HG02759 (cell line): ENCODE measurements around the gene RAB7B.

Experiments used
- ATAC-seq: cut with Tn5 transposase; IDR thresholded peaks from one replicate; pipeline ENCODE4 v1.9.1; 2021; ENCODE audit warnings: mild to moderate bottlenecking, moderate library complexity; ENCODE audit not compliant: unreplicated experiment

RAB7B gene

DNA sequence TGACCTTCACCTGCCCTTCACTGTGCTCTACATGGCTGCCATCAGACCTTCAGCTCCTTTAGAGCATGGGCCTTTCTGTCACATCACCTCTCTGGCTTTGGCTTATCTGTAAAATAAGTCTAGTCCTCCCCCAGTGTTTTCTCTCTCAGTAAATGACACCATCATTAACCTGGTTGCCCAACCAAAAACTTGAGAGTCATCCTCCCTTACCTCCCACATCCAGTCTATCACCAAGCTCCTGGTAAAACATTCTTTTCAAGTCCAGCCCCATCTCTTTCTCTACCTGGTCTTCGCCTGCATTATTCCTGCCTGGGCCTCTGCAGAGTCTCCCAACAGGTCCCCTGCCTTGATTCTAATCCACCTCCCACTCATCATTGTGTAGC, 73.0 kb downstream of the RAB7B start:
- ATAC-seq = no peak

DNA sequence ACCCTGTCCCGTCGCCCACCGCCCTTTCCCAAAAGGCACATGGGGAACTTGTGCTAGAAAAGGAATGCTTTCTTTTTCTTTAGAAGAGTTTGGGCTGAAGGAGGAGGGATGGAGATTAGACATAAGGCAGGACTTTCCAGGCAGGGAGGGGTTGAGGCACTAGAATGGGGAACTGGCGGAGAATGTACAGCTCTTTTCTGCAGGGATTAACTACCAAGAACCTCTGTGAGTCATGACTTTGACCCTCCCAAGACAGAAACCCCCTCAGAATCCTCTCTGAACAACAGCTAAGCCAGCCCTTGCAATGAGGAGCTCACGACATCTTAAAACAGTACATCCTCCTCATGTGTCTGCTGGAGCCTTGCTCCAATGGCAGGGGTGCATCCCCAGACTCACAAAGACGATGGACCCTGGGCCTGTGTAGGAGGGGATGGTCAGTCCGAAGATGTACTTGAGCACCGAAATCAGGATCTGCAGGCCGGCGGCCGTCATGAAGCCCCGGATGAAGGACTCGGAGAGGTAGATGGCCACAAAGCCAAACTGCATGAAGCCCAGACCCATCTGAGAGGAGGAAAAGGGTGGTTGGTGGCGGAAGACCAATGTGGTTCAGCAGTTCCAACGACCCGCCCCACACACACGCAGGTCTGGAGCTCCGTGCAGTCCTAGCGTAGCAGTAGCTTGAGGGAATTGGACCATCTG, 73.5 kb downstream of the RAB7B start:
- no peak for ATAC-seq

DNA sequence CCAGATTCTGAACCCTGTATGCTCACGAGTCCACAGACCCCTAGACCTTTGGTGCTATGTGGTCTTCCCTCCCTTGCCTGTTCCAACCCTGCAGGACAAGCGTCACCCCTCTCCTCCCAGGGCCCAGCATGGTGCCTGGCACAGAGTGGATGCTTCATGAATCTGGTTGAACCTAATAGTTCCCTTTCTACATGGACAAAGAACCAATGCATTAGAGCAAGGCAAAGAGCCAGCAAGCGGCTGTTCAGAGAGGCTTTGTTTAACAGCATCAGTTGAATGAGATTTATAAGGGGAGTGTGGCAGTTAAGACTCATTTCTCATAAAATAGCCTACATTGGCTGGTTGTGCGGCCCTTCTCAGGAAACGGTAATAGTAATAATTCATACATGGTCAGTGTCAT, 74.9 kb downstream of the RAB7B start:
- no peak for ATAC-seq

DNA sequence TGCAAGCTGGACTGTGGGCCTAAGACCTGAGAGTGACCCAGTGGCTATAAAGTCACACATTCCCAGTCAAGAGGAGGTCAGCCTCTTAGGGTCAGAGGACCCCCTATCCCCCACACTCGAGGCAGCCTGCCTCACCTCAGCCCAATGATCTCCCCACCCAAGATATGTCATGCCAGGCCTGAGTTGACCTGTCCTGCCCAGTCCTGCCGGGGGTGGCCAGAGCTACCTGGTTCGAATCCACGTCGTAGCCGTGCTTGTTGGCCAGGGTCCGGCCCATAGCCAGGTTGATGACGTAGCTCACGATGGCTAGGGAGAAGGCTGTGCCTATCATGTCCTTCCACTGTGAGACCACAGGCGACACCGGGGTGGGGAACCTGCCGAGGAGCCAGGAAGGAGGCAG, 75.5 kb downstream of the RAB7B start:
- ATAC-seq = no peak

DNA sequence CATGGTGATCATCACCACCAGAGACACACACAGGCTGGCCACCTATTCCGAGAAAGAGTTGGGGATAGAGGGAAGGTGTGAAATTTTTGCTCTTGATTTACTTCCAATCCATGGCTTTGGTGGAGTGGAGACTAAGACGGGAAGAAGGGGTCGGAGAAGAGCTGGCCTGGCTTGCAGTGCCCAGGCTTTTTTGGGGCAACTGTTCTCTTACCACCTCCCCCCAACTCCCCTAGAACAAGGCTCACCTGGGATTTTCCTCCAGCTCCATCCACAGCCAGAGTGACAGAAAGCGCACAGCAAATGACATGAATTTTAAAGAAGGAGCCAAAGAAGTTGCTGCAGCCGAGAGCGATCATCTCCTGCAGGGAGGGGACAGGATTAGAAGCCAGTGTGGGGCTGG, 75.9 kb downstream of the RAB7B start:
- ATAC-seq = no peak
